ENCODE results near the gene PCDH15.

PCDH15 gene

DNA sequence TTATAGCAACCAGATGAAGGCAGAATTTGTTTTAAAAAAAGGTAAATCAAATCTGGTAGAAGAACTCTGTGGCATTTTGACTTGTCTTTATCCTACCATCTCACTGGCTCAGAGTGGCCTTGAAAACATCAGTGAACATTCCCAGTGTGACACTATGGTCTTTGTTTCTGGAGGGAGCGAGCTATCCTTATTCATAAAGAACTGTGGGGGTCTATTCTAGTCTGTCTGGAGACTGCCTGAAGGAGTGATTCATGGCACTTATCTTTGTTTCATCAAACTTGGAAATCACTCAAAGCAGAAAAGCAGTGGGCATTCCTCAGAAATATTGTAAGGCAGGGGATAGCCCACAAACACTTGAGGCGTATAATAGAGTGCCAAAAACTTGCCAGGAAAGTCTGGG lies 719.1 kb downstream of the PCDH15 start:
- no peaks in the 10 kb centered on the region for H3K9me3 ChIP-seq
- H3K4me1 ChIP-seq, result no peaks in the 10 kb centered on the region
- H3K36me3 ChIP-seq (replicated peaks), result no peaks in the 10 kb centered on the region
- H3K27me3 ChIP-seq (ENCODE audit: low read depth), result no peaks in the 10 kb centered on the region
- no peak for DNase-seq (ENCODE audit: low spot score in 2 of 2)
- in situ Hi-C loops (cut with MboI; ENCODE audit: low sequenced_read_pairs), result no loop called here
- no peak overlapping the region for H3K4me3 ChIP-seq

DNA sequence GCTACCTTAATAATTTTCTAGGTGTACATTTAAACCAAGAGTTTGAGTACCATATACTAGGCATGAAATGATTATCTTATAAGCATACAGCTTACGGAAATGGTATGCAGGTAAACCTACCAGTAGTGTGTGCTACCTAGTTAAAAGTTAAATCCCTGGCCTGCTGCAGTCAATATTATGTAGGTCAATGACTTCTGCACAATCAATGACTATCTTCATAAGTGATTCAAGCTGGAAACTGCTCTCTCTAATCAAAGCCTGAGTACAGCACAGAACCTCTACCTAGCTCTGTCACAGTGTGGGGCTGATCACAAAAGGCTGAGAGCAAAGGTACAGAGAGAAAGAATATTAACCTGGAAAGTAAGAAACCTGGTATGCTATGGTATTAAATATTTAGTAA lies 733.7 kb downstream of the PCDH15 start:
- DNase-seq (ENCODE audit: low spot score in 2 of 2), result no peak
- in situ Hi-C loops (cut with MboI; ENCODE audit: low sequenced_read_pairs), result no loop called here
- H3K4me1 ChIP-seq, result no peaks in the 10 kb centered on the region

GRCh38 chr10:54066646-54067045 lies 734.4 kb downstream of the PCDH15 start:
- no peaks in the 10 kb centered on the region for H3K9me3 ChIP-seq
- in situ Hi-C loops (cut with MboI; ENCODE audit: low sequenced_read_pairs), result no loop called here

More for the DNA sequence above, 733.7 kb downstream of the PCDH15 start:
- Histone ChIP-seq H3K27me3 (ENCODE audit: low read depth) (no peaks in the 10 kb centered on the region), H3K4me3 (no peak overlapping the region), H3K9me3 (no peaks in the 10 kb centered on the region), H3K36me3 (replicated peaks) (no peaks in the 10 kb centered on the region)

GRCh38 chr10:54065106-54065505 lies 735.9 kb downstream of the PCDH15 start:
- in situ Hi-C loops (cut with MboI; ENCODE audit: low sequenced_read_pairs), result no loop called here
- Histone ChIP-seq H3K4me1 (no peaks in the 10 kb centered on the region), H3K9me3 (no peaks in the 10 kb centered on the region), H3K27me3 (ENCODE audit: low read depth) (no peaks in the 10 kb centered on the region), H3K36me3 (replicated peaks) (no peaks in the 10 kb centered on the region), H3K4me3 (no peak overlapping the region)
- DNase-seq (ENCODE audit: low spot score in 2 of 2), result no peak

More at GRCh38 chr10:54066646-54067045, 734.4 kb downstream of the PCDH15 start:
- Histone ChIP-seq H3K36me3 (replicated peaks) (no peaks in the 10 kb centered on the region), H3K4me3 (no peak overlapping the region), H3K27me3 (ENCODE audit: low read depth) (no peaks in the 10 kb centered on the region), H3K4me1 (no peaks in the 10 kb centered on the region)
- DNase-seq (ENCODE audit: low spot score in 2 of 2), result no peak

DNA sequence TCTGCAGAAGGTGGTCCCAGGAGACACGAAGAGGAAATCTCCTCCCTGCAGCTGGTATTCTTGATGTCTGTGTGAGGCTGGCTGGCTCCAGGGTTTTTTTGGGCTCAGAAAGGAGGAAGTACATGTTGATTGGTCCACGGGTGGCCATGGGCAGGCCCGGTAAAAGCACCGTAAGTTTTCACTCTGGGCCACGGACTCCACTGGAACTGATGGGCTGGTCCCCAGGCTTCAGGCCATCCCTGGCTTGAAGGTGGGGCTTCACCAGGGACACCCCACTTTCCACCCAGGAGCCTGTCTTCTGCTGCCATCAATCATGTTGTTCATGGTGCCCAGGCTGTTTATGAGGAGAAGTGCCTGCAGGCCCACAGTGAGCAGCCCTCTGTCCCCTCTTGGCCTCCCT lies 736.8 kb downstream of the PCDH15 start:
- in situ Hi-C loops (cut with MboI; ENCODE audit: low sequenced_read_pairs), result no loop called here
- Histone ChIP-seq H3K36me3 (replicated peaks) (no peaks in the 10 kb centered on the region), H3K9me3 (no peaks in the 10 kb centered on the region), H3K4me1 (no peaks in the 10 kb centered on the region), H3K27me3 (ENCODE audit: low read depth) (no peaks in the 10 kb centered on the region), H3K4me3 (no peak overlapping the region)
- DNase-seq (ENCODE audit: low spot score in 2 of 2), result no peak

DNA sequence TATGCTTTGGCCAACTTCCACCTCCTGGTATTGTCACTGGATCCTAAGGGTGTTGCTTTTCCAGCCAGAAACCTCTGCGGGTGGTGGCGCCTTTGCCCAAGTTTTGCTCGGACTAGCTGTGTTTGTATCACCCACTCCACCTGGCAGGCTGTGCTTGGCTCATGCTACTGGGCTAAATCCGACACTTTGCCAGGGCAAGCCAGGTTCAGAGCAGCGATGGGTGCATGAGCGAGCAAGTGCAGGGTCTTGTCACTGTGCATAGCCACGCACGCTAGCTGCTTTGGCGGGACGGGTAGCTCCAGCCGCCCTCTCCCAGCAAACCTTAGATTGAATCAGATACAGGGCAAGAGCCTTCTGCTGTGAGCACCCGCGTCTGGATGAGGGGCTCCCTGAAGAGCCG lies 737.5 kb downstream of the PCDH15 start:
- Histone ChIP-seq H3K4me3 (no peak overlapping the region), H3K36me3 (replicated peaks) (no peaks in the 10 kb centered on the region), H3K4me1 (no peaks in the 10 kb centered on the region), H3K9me3 (no peaks in the 10 kb centered on the region), H3K27me3 (ENCODE audit: low read depth) (no peaks in the 10 kb centered on the region)
- no peak for DNase-seq (ENCODE audit: low spot score in 2 of 2)
- in situ Hi-C loops (cut with MboI; ENCODE audit: low sequenced_read_pairs), result no loop called here

- no peak for DNase-seq (ENCODE audit: low spot score in 2 of 2)
- in situ Hi-C loops (cut with MboI; ENCODE audit: low sequenced_read_pairs), result no loop called here
- no peaks in the 10 kb centered on the region for H3K9me3 ChIP-seq
- H3K4me3 ChIP-seq, result no peak overlapping the region
- H3K4me1 ChIP-seq, result no peaks in the 10 kb centered on the region
- no peaks in the 10 kb centered on the region for H3K27me3 ChIP-seq (ENCODE audit: low read depth)
- no peaks in the 10 kb centered on the region for H3K36me3 ChIP-seq (replicated peaks)
Observed at GRCh38 chr10:54060572-54060971, 740.5 kb downstream of the PCDH15 start.

DNA sequence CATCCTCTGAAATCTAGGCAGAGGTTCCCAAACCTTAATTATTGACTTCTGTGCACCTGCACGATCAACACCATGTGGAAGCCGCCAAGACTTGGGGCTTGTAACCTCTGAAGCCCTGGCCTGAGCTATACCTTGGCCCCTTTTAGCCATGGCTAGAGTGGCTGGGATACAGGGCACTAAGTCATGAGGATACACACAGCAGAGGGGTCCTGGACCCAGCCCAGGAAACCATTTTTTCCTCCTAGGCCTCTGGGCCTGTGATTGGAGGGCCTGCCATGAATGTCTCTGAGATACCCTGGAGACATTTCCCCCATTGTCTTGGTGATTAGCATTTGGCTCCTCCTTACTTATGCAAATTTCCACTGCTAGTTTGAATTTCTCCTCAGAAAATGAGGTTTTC lies 743.7 kb downstream of the PCDH15 start:
- H3K4me1 ChIP-seq, result no peaks in the 10 kb centered on the region
- H3K9me3 ChIP-seq, result no peaks in the 10 kb centered on the region
- H3K36me3 ChIP-seq (replicated peaks), result no peaks in the 10 kb centered on the region
- no peak overlapping the region for H3K4me3 ChIP-seq
- no peaks in the 10 kb centered on the region for H3K27me3 ChIP-seq (ENCODE audit: low read depth)
- no peak for DNase-seq (ENCODE audit: low spot score in 2 of 2)
- in situ Hi-C loops (cut with MboI; ENCODE audit: low sequenced_read_pairs), result no loop called here

- in situ Hi-C loops (cut with MboI; ENCODE audit: low sequenced_read_pairs), result no loop called here
- H3K4me1 ChIP-seq, result no peaks in the 10 kb centered on the region
- no peak overlapping the region for H3K4me3 ChIP-seq
- DNase-seq (ENCODE audit: low spot score in 2 of 2), result no peak
- H3K36me3 ChIP-seq (replicated peaks), result no peaks in the 10 kb centered on the region
- H3K27me3 ChIP-seq (ENCODE audit: low read depth), result no peaks in the 10 kb centered on the region
- H3K9me3 ChIP-seq, result no peaks in the 10 kb centered on the region
Observed at GRCh38 chr10:54026340-54026739, 774.7 kb downstream of the PCDH15 start.

- no peaks in the 10 kb centered on the region for H3K9me3 ChIP-seq
- H3K36me3 ChIP-seq (replicated peaks), result no peaks in the 10 kb centered on the region
- no peaks in the 10 kb centered on the region for H3K4me1 ChIP-seq
- no peaks in the 10 kb centered on the region for H3K27me3 ChIP-seq (ENCODE audit: low read depth)
- DNase-seq (ENCODE audit: low spot score in 2 of 2), result no peak
- no peak overlapping the region for H3K4me3 ChIP-seq
- in situ Hi-C loops (cut with MboI; ENCODE audit: low sequenced_read_pairs), result no loop called here
Observed at GRCh38 chr10:54011117-54011516, 789.9 kb downstream of the PCDH15 start.

GRCh38 chr10:54010337-54010933 lies 790.6 kb downstream of the PCDH15 start:
- DNase-seq (ENCODE audit: low spot score in 2 of 2), result no peak
- Histone ChIP-seq H3K36me3 (replicated peaks) (no peaks in the 10 kb centered on the region), H3K4me3 (no peak overlapping the region), H3K27me3 (ENCODE audit: low read depth) (no peaks in the 10 kb centered on the region), H3K4me1 (no peaks in the 10 kb centered on the region), H3K9me3 (no peaks in the 10 kb centered on the region)
- in situ Hi-C loops (cut with MboI; ENCODE audit: low sequenced_read_pairs), result no loop called here

DNA sequence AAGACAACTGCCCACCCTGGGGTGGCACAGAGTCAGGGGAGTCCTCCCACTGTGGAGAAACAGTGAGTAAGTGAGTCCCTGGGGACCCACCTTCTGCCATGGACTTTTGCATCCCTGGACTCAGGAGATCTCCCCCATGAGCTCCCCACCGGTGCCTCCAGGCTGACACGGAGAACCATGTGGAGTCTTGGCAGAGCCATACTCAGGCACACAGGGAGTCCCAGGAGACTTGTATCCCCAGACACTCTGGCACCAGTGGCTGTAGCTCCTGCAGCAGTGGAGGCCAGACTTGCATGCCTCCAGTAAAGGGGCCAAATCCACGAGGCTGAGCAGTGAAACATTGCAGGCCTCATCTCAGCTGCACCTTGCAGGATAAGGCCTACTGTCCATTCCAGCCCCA lies 791.4 kb downstream of the PCDH15 start:
- no peak overlapping the region for H3K4me3 ChIP-seq
- no peaks in the 10 kb centered on the region for H3K36me3 ChIP-seq (replicated peaks)
- H3K27me3 ChIP-seq (ENCODE audit: low read depth), result no peaks in the 10 kb centered on the region
- in situ Hi-C loops (cut with MboI; ENCODE audit: low sequenced_read_pairs), result no loop called here
- no peak for DNase-seq (ENCODE audit: low spot score in 2 of 2)
- no peaks in the 10 kb centered on the region for H3K9me3 ChIP-seq
- H3K4me1 ChIP-seq, result no peaks in the 10 kb centered on the region

- in situ Hi-C loops (cut with MboI; ENCODE audit: low sequenced_read_pairs), result no loop called here
- Histone ChIP-seq H3K27me3 (ENCODE audit: low read depth) (no peaks in the 10 kb centered on the region), H3K4me1 (no peaks in the 10 kb centered on the region), H3K9me3 (no peaks in the 10 kb centered on the region), H3K36me3 (replicated peaks) (no peaks in the 10 kb centered on the region), H3K4me3 (no peak overlapping the region)
- no peak for DNase-seq (ENCODE audit: low spot score in 2 of 2)
Observed at GRCh38 chr10:54002077-54002476, 799.0 kb downstream of the PCDH15 start.

DNA sequence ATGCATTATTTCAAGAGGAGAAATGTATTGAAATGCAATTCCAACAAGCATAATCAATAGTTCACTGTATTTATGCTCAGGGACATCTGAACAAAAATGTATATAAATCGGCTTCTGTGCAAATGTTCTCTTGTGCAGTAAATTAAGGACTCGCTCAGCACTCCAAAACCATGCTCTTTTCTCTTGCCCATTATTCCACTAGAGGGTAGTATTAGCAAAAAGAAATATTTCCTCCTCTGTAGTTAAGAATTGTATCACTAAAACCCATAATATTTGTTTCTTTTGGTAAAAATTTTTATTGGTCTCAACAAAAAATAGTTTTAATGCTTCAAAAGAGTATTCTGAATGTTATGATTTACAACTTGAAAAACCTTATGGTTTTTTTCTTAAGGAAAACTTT lies 803.1 kb downstream of the PCDH15 start:
- H3K36me3 ChIP-seq (replicated peaks), result no peaks in the 10 kb centered on the region
- no peak overlapping the region for H3K4me3 ChIP-seq
- H3K27me3 ChIP-seq (ENCODE audit: low read depth), result no peaks in the 10 kb centered on the region
- in situ Hi-C loops (cut with MboI; ENCODE audit: low sequenced_read_pairs), result no loop called here
- peak in 1 of 2 experiments; percentile 27 for DNase-seq (ENCODE audit: low spot score in 2 of 2)
- H3K4me1 ChIP-seq, result no peaks in the 10 kb centered on the region
- H3K9me3 ChIP-seq, result no peaks in the 10 kb centered on the region

- no peak for DNase-seq (ENCODE audit: low spot score in 2 of 2)
- in situ Hi-C loops (cut with MboI; ENCODE audit: low sequenced_read_pairs), result no loop called here
- Histone ChIP-seq H3K27me3 (ENCODE audit: low read depth) (no peaks in the 10 kb centered on the region), H3K9me3 (no peaks in the 10 kb centered on the region), H3K4me1 (no peaks in the 10 kb centered on the region), H3K36me3 (replicated peaks) (no peaks in the 10 kb centered on the region), H3K4me3 (no peak overlapping the region)
Observed at GRCh38 chr10:53990799-53991238, 810.2 kb downstream of the PCDH15 start.

Measured in HAP-1 (cell line).